HEK293 (cell line): ENCODE measurements around the gene STPG3.

Experiments
- CTCF ChIA-PET: fragments of 350-600 bp; formaldehyde crosslinking; extraction: SDS; loops from one replicate; lab custom pipeline; 2021; ENCODE audit warnings: antibody characterized with exemption; lab: Yijun Ruan, JAX
- POLR2A ChIA-PET: fragments of 300-600 bp; formaldehyde crosslinking; extraction: SDS; loops from one replicate; lab custom pipeline; 2020; ENCODE audit warnings: antibody characterized with exemption, inconsistent platforms; lab: Yijun Ruan, JAX
- H3K27ac ChIP-seq: fragments of 200-500 bp; sonication (Bioruptor generic); 2 replicates; pipeline ENCODE4 v1.5.1; 2014; ENCODE audit warnings: low read depth, low read length, control low read depth, inconsistent platforms; ENCODE audit errors: extremely low read depth
- H3K36me3 ChIP-seq, 2 experiments: fragments of 200-500 bp in 1 of 2; sonication (Bioruptor generic) in 1 of 2; 1 replicate in 1 of 2; 2 replicates in 1 of 2; pipeline ENCODE4 v1.5.1; 2014 to 2017; ENCODE audit warnings: inconsistent platforms in 2 of 2, low read length in 2 of 2; ENCODE audit not compliant: control insufficient read depth in 2 of 2, insufficient read depth in 1 of 2
- H3K4me1 ChIP-seq: fragments of 200-500 bp; sonication (Bioruptor generic); 2 replicates; pipeline ENCODE4 v1.5.1; 2014; ENCODE audit warnings: mild to moderate bottlenecking, low read length, inconsistent platforms; ENCODE audit not compliant: control insufficient read depth, insufficient read depth
- H3K4me3 ChIP-seq: 2 replicates; pipeline ENCODE4 v1.5.1; 2011; ENCODE audit warnings: low read depth, mild to moderate bottlenecking, control low read depth, low read length, moderate library complexity
- H3K9me3 ChIP-seq: fragments of 200-500 bp; sonication (Bioruptor generic); 2 replicates; pipeline ENCODE4 v1.5.1; 2014; ENCODE audit warnings: low read depth, low read length, inconsistent platforms; ENCODE audit not compliant: control insufficient read depth, insufficient read depth
- CTCF ChIP-seq: fragments of 450-650 bp; formaldehyde crosslinking; IDR thresholded peaks from 2 replicates; pipeline ENCODE4 v1.5.1; 2016; ENCODE audit warnings: missing biosample characterization, missing genetic modification characterization
- HIC1 ChIP-seq: fragments of 450-650 bp; formaldehyde crosslinking; IDR thresholded peaks from 2 replicates; pipeline ENCODE4 v1.5.1; 2016; ENCODE audit warnings: missing biosample characterization, missing genetic modification characterization
- PATZ1 ChIP-seq: fragments of 450-650 bp; formaldehyde crosslinking; IDR thresholded peaks from 2 replicates; pipeline ENCODE4 v1.5.1; 2016; ENCODE audit warnings: missing biosample characterization, missing genetic modification characterization
- REPIN1 ChIP-seq: fragments of 450-650 bp; formaldehyde crosslinking; IDR thresholded peaks from 2 replicates; pipeline ENCODE4 v1.5.1; 2017; ENCODE audit warnings: missing biosample characterization, missing genetic modification characterization, low read depth
- SALL2 ChIP-seq: fragments of 450-650 bp; formaldehyde crosslinking; IDR thresholded peaks from 2 replicates; pipeline ENCODE4 v1.5.0; 2017; ENCODE audit warnings: missing biosample characterization, mild to moderate bottlenecking, missing genetic modification characterization, borderline replicate concordance
- SP3 ChIP-seq: fragments of 450-650 bp; formaldehyde crosslinking; IDR thresholded peaks from 2 replicates; pipeline ENCODE4 v1.5.1; 2016; ENCODE audit warnings: missing biosample characterization, missing genetic modification characterization
- ZBTB49 ChIP-seq: fragments of 450-650 bp; formaldehyde crosslinking; IDR thresholded peaks from 2 replicates; pipeline ENCODE4 v1.5.1; 2016; ENCODE audit warnings: missing biosample characterization, missing genetic modification characterization, low read depth
- ZBTB8A ChIP-seq: fragments of 450-650 bp; formaldehyde crosslinking; IDR thresholded peaks from 2 replicates; pipeline ENCODE4 v1.5.1; 2016; ENCODE audit warnings: missing biosample characterization, missing genetic modification characterization
- ZIC2 ChIP-seq: fragments of 450-650 bp; formaldehyde crosslinking; IDR thresholded peaks from 2 replicates; pipeline ENCODE4 v1.5.1; 2016; ENCODE audit warnings: missing biosample characterization, missing genetic modification characterization
- ZNF146 ChIP-seq: fragments of 450-650 bp; formaldehyde crosslinking; IDR thresholded peaks from 2 replicates; pipeline ENCODE4 v1.5.1; 2016; ENCODE audit warnings: missing biosample characterization, missing genetic modification characterization
- ZNF248 ChIP-seq: fragments of 450-650 bp; formaldehyde crosslinking; IDR thresholded peaks from 2 replicates; pipeline ENCODE4 v1.5.1; 2017; ENCODE audit warnings: missing biosample characterization, missing genetic modification characterization
- ZNF423 ChIP-seq: fragments of 450-650 bp; formaldehyde crosslinking; IDR thresholded peaks from 2 replicates; pipeline ENCODE4 v1.5.1; 2016; ENCODE audit warnings: missing biosample characterization, missing genetic modification characterization
- ZNF555 ChIP-seq: fragments of 450-650 bp; formaldehyde crosslinking; conservative IDR thresholded peaks from 2 replicates; pipeline ENCODE4 v1.5.1; 2017; ENCODE audit warnings: missing biosample characterization, mild to moderate bottlenecking, missing genetic modification characterization, inconsistent platforms
- ZNF580 ChIP-seq: fragments of 450-650 bp; formaldehyde crosslinking; IDR thresholded peaks from 2 replicates; pipeline ENCODE4 v1.5.1; 2016; ENCODE audit warnings: missing biosample characterization, missing genetic modification characterization
- ZNF623 ChIP-seq: fragments of 450-650 bp; formaldehyde crosslinking; IDR thresholded peaks from 2 replicates; pipeline ENCODE4 v1.5.1; 2016; ENCODE audit warnings: missing biosample characterization, missing genetic modification characterization
- ZNF664 ChIP-seq: fragments of 450-650 bp; formaldehyde crosslinking; IDR thresholded peaks from 2 replicates; pipeline ENCODE4 v1.5.1; 2016; ENCODE audit warnings: missing biosample characterization, missing genetic modification characterization
- ZNF76 ChIP-seq: fragments of 450-650 bp; formaldehyde crosslinking; IDR thresholded peaks from 2 replicates; pipeline ENCODE4; 2016; ENCODE audit warnings: low read depth, missing biosample characterization, missing genetic modification characterization, borderline replicate concordance
- ZNF785 ChIP-seq: fragments of 450-650 bp; formaldehyde crosslinking; IDR thresholded peaks from 2 replicates; pipeline ENCODE4 v1.5.1; 2016; ENCODE audit warnings: missing biosample characterization, missing genetic modification characterization
- ZNF830 ChIP-seq: fragments of 450-650 bp; IDR thresholded peaks from 2 replicates; pipeline ENCODE4 v1.5.0; 2018; ENCODE audit warnings: missing biosample characterization, missing genetic modification characterization, low read depth, mild to moderate bottlenecking, moderate library complexity
- ZNF843 ChIP-seq: fragments of 450-650 bp; formaldehyde crosslinking; IDR thresholded peaks from 2 replicates; pipeline ENCODE4 v1.5.1; 2016; ENCODE audit warnings: missing biosample characterization, missing genetic modification characterization

STPG3 gene

GRCh38 chr9:137236238-137236935 lies 14.7 kb upstream of the STPG3 start (continued):
- no peak for TF ChIP-seq HIC1 (tag by site-specific recombination)
- peak; percentile 39 for TF ChIP-seq ZNF76
- no peak for TF ChIP-seq ZNF664 (tag by site-specific recombination)
- TF ChIP-seq ZBTB49 (tag by site-specific recombination), result no peak
- no peak for TF ChIP-seq ZNF555 (tag by site-specific recombination)
- TF ChIP-seq SALL2 (tag by site-specific recombination), result no peak
- TF ChIP-seq ZNF580, result no peak
- peak; percentile 57 for TF ChIP-seq SP3 (tag by site-specific recombination)
- peak; percentile 54 for TF ChIP-seq ZBTB8A (tag by site-specific recombination)
- no peak for TF ChIP-seq ZNF146
- no peak for TF ChIP-seq ZNF623 (tag by site-specific recombination)
- peak; percentile 81 for TF ChIP-seq ZNF423
- TF ChIP-seq REPIN1, result no peak
- TF ChIP-seq ZNF830 (tag by site-specific recombination), result no peak
- TF ChIP-seq ZNF248 (tag by site-specific recombination), result no peak

GRCh38 chr9:137236936-137237421 lies 14.1 kb upstream of the STPG3 start:
- peaks cover 3% of the 10 kb centered on the region; the same call in 1 of the 2 replicates for H3K4me1 ChIP-seq
- ChIA-PET POLR2A (interaction anchor here (0.5 to 11.5 kb wide), 22 partner anchors 8 to 190 kb away, joined by 3 to 336 read pairs (median 4); partner anchors contain the start of genes ANAPC2, CYSRT1, EXD3 and MAN1B1), CTCF (interaction anchor here (0.6 to 3.4 kb wide), 82 partner anchors 8 to 500 kb away, joined by 3 to 45 read pairs (median 5); partner anchors contain the start of genes ANAPC2, CYSRT1, DPH7 and LCN8)
- H3K4me3 ChIP-seq, result no peak overlapping the region; the same call in 1 of the 2 replicates
- H3K27ac ChIP-seq, result no peak overlapping the region
- no peaks in the 10 kb centered on the region for H3K9me3 ChIP-seq
- peaks cover 0 to 11% of the 10 kb centered on the region in 2 experiments; a peak in 1 of 3 replicates for H3K36me3 ChIP-seq
- TF ChIP-seq ZNF423 (0 out of 2 replicates have a peak, but pooled peaks have one; percentile 7), HIC1 (tag by site-specific recombination) (peak; percentile 60; the same call in 1 of the 2 replicates), ZNF785 (tag by site-specific recombination) (no peak), PATZ1 (tag by site-specific recombination) (peak; percentile 31; the same call in 1 of the 2 replicates), ZNF843 (0 out of 2 replicates have a peak, but pooled peaks have one; percentile 7), ZIC2 (tag by site-specific recombination) (peak; percentile 90), ZBTB8A (tag by site-specific recombination) (0 out of 2 replicates have a peak, but pooled peaks have one; percentile 39), CTCF (no peak)
